Posterior vena cava (tissue), 2 donors: ENCODE measurements around the gene CNST. TPM values are rescaled to one million over a fixed set of nuclear protein-coding genes. Genes with fewer than 3 reads are reported as not detected.
"Not testable (repeated sequence)": the region's sequence is repeated elsewhere in the genome, so short reads cannot be mapped to it uniquely, and the experiment has no call there.

Experiments
- DNase-seq: peaks from one replicate; pipeline ENCODE4 v3.0.0-alpha.2; 2020; ENCODE audit warnings: low spot score
- intact Hi-C, 2 donors: fragments of 100-400 bp; cut with DNase I; formaldehyde crosslinking; loops; one replicate each; pipeline versions ENCODE4 v1.14.1 to v1.14.2; 2022 to 2023
- total RNA-seq, 2 donors: library from RNA; stranded (reverse); fragmentation: NEBNext Ultra II Directional; extraction: Animal tissue kit (Norgen Biotek cat#: 25700); gene quantifications; one replicate each; pipeline ENCODE4 v1.2.1, GENCODE V29; 2021
- donor health status: DM: yes; HTN: yes; CAD: no.
- donor health status: DM: yes; HTN: yes; CAD: no.

The CNST gene
- total RNA-seq, 2 donors from 2014 or later: 27.9 to 29.8 TPM

GRCh38 chr1:246549665-246550064 is 16.6 kb upstream of the CNST start:
- intact Hi-C loops: no loop called here
- DNase-seq: no peak

- intact Hi-C loops: no loop called here
- no peak for DNase-seq
Observed at GRCh38 chr1:246550402-246550801, 15.9 kb upstream of the CNST start.

- DNase-seq: no peak
- intact Hi-C loops: no loop called here
Observed at GRCh38 chr1:246552110-246552509, 14.1 kb upstream of the CNST start.

DNA sequence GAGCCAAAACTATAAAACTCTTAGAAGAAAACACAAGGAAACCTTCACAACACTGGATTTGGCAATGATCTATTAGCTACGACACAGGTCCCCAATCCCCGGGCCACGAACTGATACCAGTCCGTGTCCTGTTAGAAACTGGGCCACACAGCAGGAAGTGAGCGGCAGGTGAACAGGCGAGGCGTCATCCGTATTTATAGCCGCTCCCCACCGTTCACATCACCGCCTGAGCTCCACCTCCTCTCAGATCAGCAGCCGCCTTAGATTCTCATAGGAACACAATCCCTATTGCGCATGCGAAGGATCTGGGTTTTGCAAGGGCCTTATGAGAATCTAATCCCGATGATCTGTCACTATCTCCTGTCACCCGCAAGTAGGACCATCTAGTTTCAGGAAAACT is 12.1 kb upstream of the CNST start:
- intact Hi-C loops: no loop called here
- no peak for DNase-seq

DNA sequence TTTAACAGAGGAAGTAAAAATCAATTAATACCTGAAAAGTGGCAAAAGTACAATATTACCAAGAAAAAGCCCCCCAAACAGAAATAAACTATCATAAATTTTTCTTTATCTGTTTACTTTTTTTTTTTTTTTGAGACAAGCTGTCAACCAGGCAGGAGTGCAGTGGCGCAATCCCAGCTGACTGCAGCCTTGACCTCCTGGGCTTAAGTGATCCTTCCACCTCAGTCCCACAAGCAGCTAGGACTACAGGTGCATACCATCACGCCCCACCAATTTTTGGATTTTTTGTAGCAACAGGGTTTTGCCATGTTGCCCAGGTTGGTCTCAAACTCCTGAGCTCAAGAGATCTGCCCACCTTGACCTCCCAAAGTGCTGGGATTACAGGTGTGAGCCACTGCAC is 8.2 kb upstream of the CNST start:
- intact Hi-C loops: no loop called here
- DNase-seq: no peak

DNA sequence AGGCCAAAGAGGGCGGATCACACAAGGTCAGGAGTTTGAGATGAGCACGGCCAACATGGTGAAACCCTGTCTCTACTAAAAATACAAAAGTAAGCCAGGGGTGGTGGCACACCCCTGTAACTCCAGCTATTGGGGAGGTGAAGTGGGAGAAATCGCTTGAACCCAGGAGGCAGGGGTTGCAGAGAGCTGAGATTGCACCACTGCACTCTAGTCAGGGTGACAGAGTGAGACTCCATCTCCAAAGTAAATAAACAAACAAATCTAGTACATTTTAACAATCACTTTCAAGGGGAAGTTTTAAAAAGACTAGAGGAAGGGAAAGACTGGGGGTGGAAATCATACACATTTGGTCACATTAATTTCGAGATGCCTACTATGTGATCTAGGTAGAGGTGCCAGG is 6.9 kb upstream of the CNST start:
- no peak for DNase-seq
- intact Hi-C loops: no loop called here

DNA sequence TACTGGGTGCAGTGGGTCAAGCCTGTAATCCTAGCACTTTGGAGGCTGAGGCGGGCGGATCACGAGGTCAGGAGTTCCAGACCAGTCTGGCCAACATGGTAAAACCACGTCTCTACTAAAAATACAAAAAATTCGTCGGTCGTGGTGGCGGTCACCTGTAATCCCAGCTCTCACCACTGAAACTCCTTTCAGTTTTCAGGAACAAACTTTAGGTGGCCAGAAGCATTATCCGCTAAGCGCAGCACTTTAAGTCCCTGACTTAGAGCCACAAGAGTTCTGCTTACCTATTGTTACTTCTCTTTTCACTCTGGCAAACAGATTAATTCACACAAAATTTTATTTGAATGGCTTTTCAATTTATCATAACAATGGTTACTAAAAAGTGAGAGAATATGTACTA is 5.4 kb upstream of the CNST start:
- intact Hi-C loops: loop anchor here in 1 of 2 donors (10.0 kb wide), 1 partner anchor 134 kb away; no protein-coding TSS in a partner anchor
- DNase-seq: not testable (repeated sequence)

DNA sequence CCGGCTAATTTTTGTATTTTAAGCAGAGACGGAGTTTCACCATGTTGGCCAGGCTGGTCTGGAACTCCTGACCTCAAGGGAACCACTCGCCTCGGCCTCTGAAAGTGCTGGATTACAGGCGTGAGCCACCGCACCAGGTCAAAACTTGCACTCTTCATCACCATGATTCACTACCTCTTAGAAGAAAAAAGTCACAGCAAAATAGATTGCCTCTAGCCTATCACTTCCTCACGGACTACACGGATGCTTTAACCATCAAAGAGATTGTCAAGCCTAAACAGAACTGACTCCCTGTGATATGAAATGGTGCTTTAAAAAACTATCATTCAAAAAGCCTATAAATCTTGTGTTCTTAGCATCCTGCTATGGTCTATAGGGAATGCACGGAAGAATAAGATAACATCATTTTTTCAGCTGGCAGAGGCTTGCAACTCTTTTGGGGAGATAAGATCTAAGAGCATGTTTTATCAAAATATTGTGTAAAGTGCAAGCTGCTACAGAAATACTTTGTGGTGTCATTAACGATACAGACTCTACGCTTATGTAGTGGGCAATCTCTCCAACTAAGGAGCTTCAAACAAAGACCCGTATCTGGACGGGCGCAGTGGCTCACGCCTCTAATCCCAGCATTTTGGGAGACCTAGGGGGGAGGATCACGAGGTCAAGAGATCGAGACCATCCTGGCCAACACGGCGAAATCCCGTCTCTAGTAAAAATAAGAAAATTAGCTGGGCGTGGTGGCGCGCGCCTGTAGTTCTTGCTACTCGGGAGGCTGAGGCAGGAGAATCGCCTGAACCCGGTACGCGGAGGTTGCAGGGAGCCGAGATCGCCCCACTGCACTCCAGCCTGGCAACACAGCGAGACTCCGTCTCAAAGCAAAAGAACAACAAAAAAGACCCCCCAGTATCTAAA is 1.2 kb upstream of the CNST start:
- DNase-seq: no peak
- intact Hi-C loops: loop anchor here in 1 of 2 donors (10.0 kb wide), 1 partner anchor 130 kb away; no protein-coding TSS in a partner anchor

DNA sequence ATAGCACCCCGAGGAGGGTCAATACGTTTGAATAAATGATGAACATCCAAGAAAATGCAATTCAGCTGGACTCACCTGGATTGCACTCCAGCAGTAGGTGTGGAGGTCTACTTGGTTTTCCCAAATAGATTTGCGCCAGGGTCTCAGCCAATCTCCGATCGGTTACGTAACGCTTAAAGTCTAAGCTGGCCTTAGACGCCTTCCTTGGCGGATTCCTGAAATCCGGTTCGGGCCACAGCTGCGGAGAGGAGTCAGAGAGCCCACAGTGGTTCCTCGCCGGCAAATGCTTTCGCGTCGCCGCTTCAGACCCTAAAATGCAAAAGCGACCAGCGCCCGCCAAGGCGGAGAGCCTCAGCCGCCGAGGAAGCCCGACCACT is 517 bp upstream of the CNST start:
- intact Hi-C loops: loop anchor here in 1 of 2 donors (10.0 kb wide), 1 partner anchor 129 kb away; no protein-coding TSS in a partner anchor
- no peak for DNase-seq

- intact Hi-C loops: loop anchor here in 1 of 2 donors (10.0 kb wide), 1 partner anchor 128 kb away; no protein-coding TSS in a partner anchor
- peak; percentile 86 for DNase-seq
Observed at GRCh38 chr1:246566813-246567645, 773 bp downstream of the CNST start.

DNA sequence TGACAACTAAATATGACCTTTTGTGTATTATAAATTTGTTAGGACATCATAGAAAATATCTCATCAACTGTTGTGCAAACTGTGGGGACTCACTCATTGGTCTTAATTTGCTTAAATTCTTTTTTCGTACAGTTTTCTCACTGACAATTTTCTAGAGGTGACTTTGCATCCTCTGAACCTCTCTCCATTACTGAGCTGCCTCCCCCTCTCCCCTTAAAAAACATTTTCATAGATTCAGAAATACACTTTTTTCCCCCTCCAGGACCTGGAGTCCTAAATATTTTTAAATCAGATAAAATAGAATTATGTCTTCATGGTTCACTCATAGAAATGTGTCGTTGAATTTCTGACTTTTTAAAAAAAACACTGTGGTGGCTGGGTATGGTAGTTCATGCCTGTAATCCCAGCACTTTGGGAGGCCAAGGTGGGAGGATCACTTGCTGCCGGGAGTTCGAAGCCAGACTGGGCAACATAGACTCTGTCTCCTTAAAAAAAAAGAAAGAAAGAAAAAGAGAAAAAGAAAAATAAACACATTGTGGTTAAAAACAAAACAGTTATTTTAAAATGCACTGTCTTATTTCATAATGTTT is 1.5 kb downstream of the CNST start:
- DNase-seq: no peak
- intact Hi-C loops: loop anchor here in 1 of 2 donors (10.0 kb wide), 1 partner anchor 127 kb away; no protein-coding TSS in a partner anchor

GRCh38 chr1:246569248-246570238 is 3.3 kb downstream of the CNST start:
- intact Hi-C loops: loop anchor here in 1 of 2 donors (10.0 kb wide), 1 partner anchor 125 kb away; no protein-coding TSS in a partner anchor
- DNase-seq: no peak

DNA sequence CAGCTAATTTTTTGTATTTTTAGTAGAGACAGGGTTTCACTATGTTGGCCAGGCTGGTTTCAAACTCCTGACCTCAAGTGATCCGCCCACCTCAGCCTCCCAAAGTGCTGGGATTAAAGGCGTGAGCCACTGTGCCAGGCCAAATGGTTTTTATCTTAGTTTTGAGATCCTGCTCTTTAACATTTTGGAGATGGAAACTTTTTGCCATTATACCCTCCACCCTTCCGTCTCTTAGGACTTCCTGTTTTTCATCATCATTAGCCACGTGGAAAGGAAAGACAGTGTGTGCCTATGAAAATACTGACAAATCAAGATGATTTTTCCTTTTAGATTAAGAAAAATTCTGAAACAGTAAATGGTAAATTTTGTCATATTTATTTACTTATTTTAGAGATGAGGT is 5.1 kb downstream of the CNST start:
- DNase-seq, intact Hi-C loops: not testable (repeated sequence)

DNA sequence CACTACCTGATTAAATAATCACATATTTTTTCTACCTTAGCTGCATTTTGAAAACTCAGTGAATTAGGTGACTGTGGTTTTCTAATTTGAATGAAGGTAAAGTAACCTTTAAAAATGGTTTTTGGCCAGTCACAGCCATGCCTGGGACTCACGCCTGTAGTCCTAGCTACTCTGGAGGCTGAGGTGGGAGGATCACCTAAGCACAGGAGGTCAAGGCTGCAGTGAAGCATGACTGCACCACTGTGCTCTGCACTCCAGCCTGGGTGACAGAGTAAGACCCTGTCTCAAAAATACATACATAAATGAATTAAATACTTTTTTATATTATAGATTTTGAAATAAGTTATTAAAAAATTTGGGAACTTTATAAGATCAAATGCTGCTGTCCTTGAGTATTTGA is 5.7 kb downstream of the CNST start:
- intact Hi-C loops: loop anchor here in 1 of 2 donors (1.0 kb wide), 1 partner anchor 10 kb away; no protein-coding TSS in a partner anchor
- DNase-seq: no peak

- intact Hi-C loops: loop anchor here in 1 of 2 donors (1.0 kb wide), 1 partner anchor 10 kb away; no protein-coding TSS in a partner anchor
- no peak for DNase-seq
Observed at GRCh38 chr1:246572785-246573184, 6.5 kb downstream of the CNST start.

DNA sequence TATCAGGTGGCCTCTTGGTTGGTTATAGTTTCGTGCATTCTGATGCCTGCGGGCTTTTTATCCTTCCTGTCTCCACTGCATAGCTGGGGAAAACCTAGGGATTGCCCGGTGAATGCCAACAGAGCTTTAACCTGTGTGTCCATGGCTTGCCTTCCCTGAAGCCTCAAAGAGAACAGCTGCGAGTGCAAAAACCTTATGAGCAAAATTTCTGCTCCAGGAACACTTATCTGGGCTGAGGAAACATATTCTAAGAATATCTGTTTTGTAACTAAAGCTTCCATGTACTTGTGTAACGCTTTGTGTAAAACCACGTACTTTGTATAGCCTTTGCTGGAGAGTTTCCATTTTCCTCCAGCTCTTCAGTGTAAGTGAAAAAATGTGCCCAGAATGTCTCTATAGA is 7.2 kb downstream of the CNST start:
- intact Hi-C loops: no loop called here
- DNase-seq: no peak

DNA sequence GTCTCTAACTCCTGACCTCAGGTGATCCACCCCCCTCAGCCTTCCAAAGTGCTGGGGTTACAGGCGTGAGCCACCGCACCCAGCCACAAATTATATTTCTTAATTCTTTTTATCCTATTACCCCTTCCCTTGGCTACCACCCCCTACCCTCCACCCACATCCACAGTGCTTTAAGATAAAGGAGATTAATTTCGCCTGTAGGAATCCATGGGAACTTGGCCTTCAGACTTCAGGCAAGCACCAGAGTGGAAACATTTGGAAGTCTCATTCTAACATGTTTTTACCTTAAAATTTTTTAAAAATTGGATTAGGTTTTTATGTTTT is 10.4 kb downstream of the CNST start:
- intact Hi-C loops: no loop called here
- no peak for DNase-seq

DNA sequence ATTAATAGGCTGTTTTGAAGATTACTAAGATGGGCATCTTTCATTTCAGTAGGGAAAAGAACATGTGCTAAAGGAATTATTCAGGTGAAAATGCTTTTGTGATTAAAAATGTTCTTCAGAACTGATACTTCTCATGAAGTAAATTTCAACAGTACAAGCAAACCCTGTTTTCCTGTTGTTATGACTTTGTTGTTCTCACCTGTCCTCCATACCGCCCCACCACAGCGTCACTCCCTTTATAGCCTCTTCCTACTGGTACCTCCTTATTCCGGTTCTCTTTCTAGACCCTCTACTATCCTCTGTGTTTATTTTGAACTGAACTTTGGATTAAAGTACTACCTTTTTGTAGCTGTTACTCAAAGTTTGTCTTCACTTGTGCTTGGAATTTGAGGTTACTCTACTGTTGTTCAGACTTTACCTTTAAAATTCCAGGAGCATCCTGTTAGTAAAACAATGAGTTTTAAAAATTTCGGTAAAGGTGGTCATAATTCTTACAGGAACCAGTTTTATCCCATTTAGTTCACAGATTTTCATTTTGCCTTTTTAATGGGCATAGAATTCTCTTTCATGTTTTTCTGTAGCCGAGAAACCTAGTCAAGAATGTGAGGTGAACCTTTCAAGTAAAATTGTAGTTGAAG is 10.9 kb downstream of the CNST start:
- DNase-seq: no peak

More for the DNA sequence above, 10.9 kb downstream of the CNST start:
- intact Hi-C loops: no loop called here
